A549 (cell line): ENCODE measurements around the gene PIGU. TPM values are rescaled to one million over a fixed set of nuclear protein-coding genes. Genes with fewer than 3 reads are reported as not detected.

Source experiments
- ATAC-seq, 2 experiments: fragments of 200-7000 bp in 1 of 2; fragments of >200 bp in 1 of 2; cut with Nextera tagmentation in 1 of 2; cut with Tn5 transposase in 1 of 2; 3 replicates each; pipeline versions ENCODE4 v1.8.0 to v1.9.1; 2018 to 2020; ENCODE audit warnings: mild to moderate bottlenecking in 1 of 2, moderate library complexity in 1 of 2
- CTCF ChIA-PET: fragments of 300-600 bp; sonication (Branson Sonifier 250); formaldehyde crosslinking; extraction: SDS; loops from one replicate; lab custom pipeline; 2021; ENCODE audit warnings: antibody characterized with exemption, inconsistent platforms; lab: Yijun Ruan, JAX
- POLR2A ChIA-PET: fragments of 350-600 bp; formaldehyde crosslinking; extraction: SDS; loops from one replicate; lab custom pipeline; 2021; ENCODE audit warnings: antibody characterized with exemption, inconsistent platforms; lab: Yijun Ruan, JAX
- DNase-seq, 2 experiments: peaks; one replicate each; pipeline versions ENCODE4 v3.0.0 to v3.0.0-alpha.2; 2011 to 2016; ENCODE audit warnings: low read depth in 1 of 2, low spot score in 1 of 2
- FAIRE-seq: peaks from 2 replicates; lab custom pipeline; 2011; peaks lifted over from hg19 to GRCh38; lab: Jason Lieb, UNC
- H3K27ac ChIP-seq, 2 experiments: fragments of >200 bp; sonication (Bioruptor Twin); formaldehyde crosslinking; 3 replicates each; pipeline ENCODE4 v1.5.1; 2016 to 2017
- H3K4me1 ChIP-seq: fragments of >200 bp; sonication (Bioruptor Twin); formaldehyde crosslinking; 3 replicates; pipeline ENCODE4 v1.6.1; 2016
- H3K4me2 ChIP-seq: fragments of >200 bp; sonication (Bioruptor Twin); formaldehyde crosslinking; 3 replicates; pipeline ENCODE4 v1.6.1; 2016
- H3K4me3 ChIP-seq: fragments of >200 bp; sonication (Bioruptor Twin); formaldehyde crosslinking; 3 replicates; pipeline ENCODE4 v1.5.1; 2016
- H3K9me3 ChIP-seq: fragments of >200 bp; sonication (Bioruptor Twin); formaldehyde crosslinking; 3 replicates; pipeline ENCODE4 v1.6.1; 2016
- BCL3 ChIP-seq: fragments of >200 bp; sonication (Bioruptor Twin); formaldehyde crosslinking; IDR thresholded peaks from 3 replicates; pipeline ENCODE4 v1.6.1; 2016
- BHLHE40 ChIP-seq: IDR thresholded peaks from 2 replicates; pipeline ENCODE4 v1.6.1; 2012; ENCODE audit warnings: low read depth, low read length, inconsistent platforms
- CBX2 ChIP-seq: fragments of 200-600 bp; sonication (generic); IDR thresholded peaks from 2 replicates; pipeline ENCODE4 v1.6.1; 2016; ENCODE audit warnings: low read depth, mild to moderate bottlenecking, borderline replicate concordance
- CHD2 ChIP-seq: fragments of 150-350 bp; IDR thresholded peaks from 2 replicates; pipeline ENCODE4 v1.6.1; 2014; ENCODE audit warnings: low read length; ENCODE audit not compliant: partially characterized antibody
- CTCF ChIP-seq: fragments of >200 bp; sonication (Bioruptor Twin); formaldehyde crosslinking; IDR thresholded peaks from 3 replicates; pipeline ENCODE4 v1.5.1; 2016
- EP300 ChIP-seq, 2 experiments: fragments of >200 bp; sonication (Bioruptor Twin); formaldehyde crosslinking; IDR thresholded peaks; 2 replicates in 1 of 2; 3 replicates in 1 of 2; pipeline ENCODE4 v1.6.1; 2016 to 2017
- ESRRA ChIP-seq: fragments of 150-350 bp; IDR thresholded peaks from 2 replicates; pipeline ENCODE4 v1.6.1; 2014; ENCODE audit warnings: mild to moderate bottlenecking, low read length, borderline replicate concordance
- FOSL2 ChIP-seq, 2 experiments: fragments of 450-650 bp in 1 of 2; fragments of >200 bp in 1 of 2; sonication (Bioruptor Twin) in 1 of 2; formaldehyde crosslinking; IDR thresholded peaks; 2 replicates each; pipeline versions ENCODE4 v1.5.0 to v1.6.1; 2016 to 2020; ENCODE audit warnings: mild to moderate bottlenecking in 1 of 2, moderate library complexity in 1 of 2
- HMGXB4 ChIP-seq: fragments of 250-450 bp; sonication (Bioruptor Pico); IDR thresholded peaks from 2 replicates; pipeline ENCODE4 v1.5.0; 2021; ENCODE audit warnings: mild to moderate bottlenecking, moderate library complexity, borderline replicate concordance
- HOXB13 ChIP-seq: fragments of 250-450 bp; sonication (Bioruptor Pico); IDR thresholded peaks from 2 replicates; pipeline ENCODE4 v1.5.0; 2020; ENCODE audit warnings: low read depth, mild to moderate bottlenecking, moderate library complexity
- MAX ChIP-seq: IDR thresholded peaks from 2 replicates; pipeline ENCODE4 v1.6.1; 2012
- NFE2L2 ChIP-seq: fragments of 150-350 bp; conservative IDR thresholded peaks from 2 replicates; pipeline ENCODE4 v1.6.1; 2014; ENCODE audit warnings: low read length
- PBX3 ChIP-seq: IDR thresholded peaks from 2 replicates; pipeline ENCODE4 v1.6.1; 2012
- RAD21 ChIP-seq, 2 experiments: fragments of >200 bp in 1 of 2; sonication (Bioruptor Twin) in 1 of 2; formaldehyde crosslinking in 1 of 2; IDR thresholded peaks in 1 of 2; conservative IDR thresholded peaks in 1 of 2; 2 replicates in 1 of 2; 3 replicates in 1 of 2; pipeline ENCODE4 v1.6.1; 2012 to 2018; ENCODE audit warnings: inconsistent platforms in 1 of 2
- SMC3 ChIP-seq: fragments of >200 bp; sonication (Bioruptor Twin); formaldehyde crosslinking; IDR thresholded peaks from 3 replicates; pipeline ENCODE4 v1.6.1; 2018; ENCODE audit warnings: inconsistent platforms
- TP53 ChIP-seq: fragments of 250-450 bp; sonication (Bioruptor Pico); IDR thresholded peaks from 2 replicates; pipeline ENCODE4 v1.5.0; 2021; ENCODE audit warnings: mild to moderate bottlenecking, moderate library complexity
- WGBS: methylation state at CpG from one replicate; pipeline ENCODE4 v1.1.6; 2017; ENCODE audit errors: missing lambda C conversion rate; 5-methylcytosine and 5-hydroxymethylcytosine counted together
- polyA plus RNA-seq, 4 experiments: library from polyadenylated mRNA; depleted of rRNA in 3 of 4; stranded (reverse); fragments of >200 nt; fragmentation: RNase III in 1 of 4; extraction: RNeasy Plus Mini Kit Qiagen cat#74134 plus additional on column Dnase treatment in 1 of 4; gene quantifications; 2 replicates in 3 of 4; 3 replicates in 1 of 4; pipeline ENCODE4 v1.2.3, GENCODE V29; 2011 to 2017

PIGU gene
- polyA plus RNA-seq, 2 of the 4 experiments (the other 2 are of a cell fraction), result 27.8 to 103 TPM

- TF ChIP-seq CHD2 (no peak), EP300 (IDR thresholded peaks at IDR 0.05) (no peak), HOXB13 (CRISPR knock-in tag) (no peak), HMGXB4 (no peak), TP53 (CRISPR knock-in tag) (no peak), BCL3 (no peak), MAX (no peak), PBX3 (no peak)
- ChIA-PET CTCF (interaction anchor here (0.6 to 8.6 kb wide), 26 partner anchors 18 to 594 kb away, joined by 3 to 108 read pairs (median 5); partner anchors contain the start of genes DYNLRB1, MAP1LC3A and PIGU), POLR2A (no interaction called here)
- ATAC-seq (no peak), FAIRE-seq (no peak), DNase-seq (no peak)
- Histone ChIP-seq H3K27ac (no peak overlapping the region), H3K4me2 (no peak overlapping the region), H3K4me3 (no peak overlapping the region), H3K9me3 (no peaks in the 10 kb centered on the region), H3K4me1 (peaks cover 24% of the 10 kb centered on the region)
- 93% methylated on average over 3 of the region's 3 CpGs for WGBS
These were observed 30.3 kb upstream of the PIGU start for GRCh38 chr20:34706912-34707784.

- FAIRE-seq, result no peak
- 93% methylated on average over 1 of the region's 1 CpG for WGBS
These were observed 29.5 kb upstream of the PIGU start for GRCh38 chr20:34706302-34706875.

GRCh38 chr20:34705397-34706301 is 28.8 kb upstream of the PIGU start:
- CTCF ChIA-PET, result interaction anchor here (0.8 to 8.6 kb wide), 11 partner anchors 17 to 515 kb away, joined by 3 to 108 read pairs (median 4); no protein-coding TSS in a partner anchor
- POLR2A ChIA-PET, result interaction anchor here (1.5 kb wide), 1 partner anchor 126 kb away, joined by 3 read pairs; no protein-coding TSS in a partner anchor
- TF ChIP-seq RAD21 (conservative IDR thresholded peaks at IDR 0.05 in 1 of 2, IDR thresholded peaks at IDR 0.05 in 1 of 2) (peak; percentile 38 to 47; a peak in 4 of 5 replicates), ESRRA (peak; percentile 43; the same call in 1 of the 2 replicates), CBX2 (no peak), SMC3 (peak; percentile 24; the same call in 2 of the 3 replicates), CTCF (peak; percentile 28; the same call in 2 of the 3 replicates), NFE2L2 (no peak), FOSL2 (IDR thresholded peaks at IDR 0.05) (no peak), FOSL2 (CRISPR knock-in tag; IDR thresholded peaks at IDR 0.05) (peak; percentile 78)
- TF ChIP-seq, all 56 proteins: peak for 5
- Histone ChIP-seq H3K4me3 (no peak overlapping the region), H3K4me1 (peaks cover 32% of the 10 kb centered on the region), H3K9me3 (no peaks in the 10 kb centered on the region), H3K4me2 (peak overlapping the region; percentile 99), H3K27ac (peak overlapping the region; percentile 9 to 93; a peak in 5 of 6 replicates)
- DNase-seq, result peak; percentile 37 to 65
- peak in 1 of 2 experiments; percentile 5; a peak in 2 of 6 replicates for ATAC-seq
- WGBS, result 38% methylated on average over 6 of the region's 6 CpGs
- no peak for FAIRE-seq

More at GRCh38 chr20:34706302-34706875, 29.5 kb upstream of the PIGU start:
- DNase-seq, result no peak
- ChIA-PET POLR2A (interaction anchor here (1.5 kb wide), 1 partner anchor 127 kb away, joined by 3 read pairs; no protein-coding TSS in a partner anchor), CTCF (interaction anchor here (0.8 to 8.6 kb wide), 13 partner anchors 18 to 516 kb away, joined by 3 to 108 read pairs (median 4); partner anchors contain the start of gene PIGU)
- H3K4me1 ChIP-seq, result peaks cover 30% of the 10 kb centered on the region
- no peak overlapping the region for H3K27ac ChIP-seq
- no peaks in the 10 kb centered on the region for H3K9me3 ChIP-seq
- H3K4me3 ChIP-seq, result no peak overlapping the region
- H3K4me2 ChIP-seq, result no peak overlapping the region; the same call in 2 of the 3 replicates
- ATAC-seq, result no peak
- TF ChIP-seq BHLHE40, result no peak
